Measurements from ENCODE around the gene PATL2. TPM values are rescaled to one million over a fixed set of nuclear protein-coding genes. Genes with fewer than 3 reads are reported as not detected.
A peak's percentile ranks its signal among the peaks of the same experiment; 100 is the strongest.
"Not testable (repeated sequence)": the region's sequence is repeated elsewhere in the genome, so short reads cannot be mapped to it uniquely, and the experiment has no call there.

The PATL2 gene
- total and polyA plus RNA-seq, 2 donors (not counting 1 experiment from before 2014, with no cell fraction given): 58.9 to 89.4 TPM

GRCh38 chr15:44720460-44721176 is 9.5 kb upstream of the PATL2 start:
- WGBS (ENCODE audit: insufficient coverage): 100% methylated on average over 2 of the region's 4 CpGs
- Histone ChIP-seq H4K20me1 (ENCODE audit: control insufficient read depth, insufficient read depth, low read length, poor library complexity, severe bottlenecking) (peaks cover 42% of the 10 kb centered on the region), H3K9ac (ENCODE audit: low read length) (no peak overlapping the region), H3K4me2 (replicated peaks; ENCODE audit: low read depth, low read length, poor library complexity, severe bottlenecking) (peak overlapping the region; percentile 45), H3K4me3 (ENCODE audit: control extremely low read depth in 1 of 5, extremely low read depth in 1 of 5, insufficient read depth in 1 of 5, low read depth in 2 of 5, low read length in 4 of 5) (no peak overlapping the region), H3K9me3 (ENCODE audit: control extremely low read depth in 1 of 3, control insufficient read depth in 2 of 3, insufficient read depth in 1 of 3, low read length in 2 of 3) (no peaks in the 10 kb centered on the region), H2AFZ (ENCODE audit: insufficient read depth, low read depth, low read length, poor library complexity, severe bottlenecking) (no peak overlapping the region), H3K27ac (ENCODE audit: low read length in 2 of 2) (peak overlapping the region; percentile 60 to 82), H3K27me3 (replicated peaks in 1 of 4; ENCODE audit: control extremely low read depth in 1 of 4, control insufficient read depth in 3 of 4, insufficient read depth in 4 of 4, low read length in 3 of 4) (no peaks in the 10 kb centered on the region), H3K36me3 (replicated peaks in 1 of 2; ENCODE audit: control extremely low read depth in 1 of 2, control insufficient read depth in 1 of 2, extremely low read depth in 1 of 2, insufficient read depth in 2 of 2, low read length in 1 of 2) (peaks cover 8 to 40% of the 10 kb centered on the region in 2 experiments), H3K4me1 (ENCODE audit: control insufficient read depth in 2 of 2, insufficient read depth in 2 of 2, low read length in 2 of 2) (peaks cover 89 to 90% of the 10 kb centered on the region in 2 donors), H3K79me2 (ENCODE audit: control insufficient read depth, insufficient read depth, low read length) (peaks cover 68% of the 10 kb centered on the region)
- ATAC-seq (ENCODE audit: low read depth): no peak
- Mint-ChIP-seq H3K9me3 (ENCODE audit: insufficient read depth) (no peaks in the 10 kb centered on the region), H3K27ac (peak overlapping the region; percentile 90), H3K4me1 (peaks cover 88% of the 10 kb centered on the region), H3K27me3 (no peaks in the 10 kb centered on the region), H3K4me3 (no peak overlapping the region)
- intact Hi-C loops (cut with micrococcal nuclease): no loop called here
- TF ChIP-seq CTCF (IDR thresholded peaks at IDR 0.05) (no peak), EZH2 (IDR thresholded peaks at IDR 0.05; ENCODE audit: borderline replicate concordance, insufficient read depth, low read depth, low read length, poor library complexity, severe bottlenecking) (no peak)
- CTCF ChIA-PET: interaction anchor here (0.7 to 15.6 kb wide), 5 partner anchors 7 to 146 kb away, joined by 3 to 529 read pairs (median 23); partner anchors contain the start of genes SPG11 and TRIM69
- peak; percentile 49 for DNase-seq
- POLR2A ChIA-PET: interaction anchor here (0.7 to 34.6 kb wide), 4 partner anchors 4 to 131 kb away, joined by 3 to 819 read pairs (median 759); partner anchors contain the start of genes B2M, PATL2, SPG11 and TRIM69

GRCh38 chr15:44720000-44720435 is 8.9 kb upstream of the PATL2 start:
- H3K27me3 ChIP-seq (replicated peaks in 1 of 4; ENCODE audit: control extremely low read depth in 1 of 4, control insufficient read depth in 3 of 4, insufficient read depth in 4 of 4, low read length in 3 of 4); H3K4me3 ChIP-seq (ENCODE audit: control extremely low read depth in 1 of 5, extremely low read depth in 1 of 5, insufficient read depth in 1 of 5, low read depth in 2 of 5, low read length in 4 of 5); H2AFZ ChIP-seq (ENCODE audit: insufficient read depth, low read depth, low read length, poor library complexity, severe bottlenecking); H3K9me3 ChIP-seq (ENCODE audit: control extremely low read depth in 1 of 3, control insufficient read depth in 2 of 3, insufficient read depth in 1 of 3, low read length in 2 of 3); intact Hi-C loops (cut with micrococcal nuclease); H3K9ac ChIP-seq (ENCODE audit: low read length); DNase-seq; H3K27me3 Mint-ChIP-seq; H3K9me3 Mint-ChIP-seq (ENCODE audit: insufficient read depth); ATAC-seq (ENCODE audit: low read depth): not testable (repeated sequence)
- peak overlapping the region; percentile 11 for H3K4me3 Mint-ChIP-seq
- ChIA-PET POLR2A (interaction anchor here (0.7 to 34.6 kb wide), 4 partner anchors 3 to 131 kb away, joined by 3 to 819 read pairs (median 759); partner anchors contain the start of genes B2M, PATL2, SPG11 and TRIM69), CTCF (interaction anchor here (0.7 to 15.6 kb wide), 5 partner anchors 12 to 145 kb away, joined by 3 to 529 read pairs (median 24); partner anchors contain the start of genes SPG11 and TRIM69)
- Histone ChIP-seq H4K20me1 (ENCODE audit: control insufficient read depth, insufficient read depth, low read length, poor library complexity, severe bottlenecking) (peaks cover 48% of the 10 kb centered on the region), H3K27ac (ENCODE audit: low read length in 2 of 2) (peak overlapping the region; percentile 60 to 82), H3K36me3 (replicated peaks in 1 of 2; ENCODE audit: control extremely low read depth in 1 of 2, control insufficient read depth in 1 of 2, extremely low read depth in 1 of 2, insufficient read depth in 2 of 2, low read length in 1 of 2) (peaks cover 10 to 46% of the 10 kb centered on the region in 2 experiments), H3K79me2 (ENCODE audit: control insufficient read depth, insufficient read depth, low read length) (peaks cover 68% of the 10 kb centered on the region), H3K4me2 (replicated peaks; ENCODE audit: low read depth, low read length, poor library complexity, severe bottlenecking) (peak overlapping the region; percentile 45), H3K4me1 (ENCODE audit: control insufficient read depth in 2 of 2, insufficient read depth in 2 of 2, low read length in 2 of 2) (peaks cover 89 to 90% of the 10 kb centered on the region in 2 donors)
- WGBS (ENCODE audit: insufficient coverage): 57% methylated on average over 4 of the region's 8 CpGs
- peaks cover 90% of the 10 kb centered on the region for H3K4me1 Mint-ChIP-seq
- peak overlapping the region; percentile 90 for H3K27ac Mint-ChIP-seq

Data from B cell (primary cell).